ENCODE results near the gene GAREM1. TPM values are rescaled to one million over a fixed set of nuclear protein-coding genes. Genes with fewer than 3 reads are reported as not detected.

GAREM1 gene
- total and polyA plus RNA-seq, 4 donors: 1.5 to 7.5 (median 2.0) TPM

DNA sequence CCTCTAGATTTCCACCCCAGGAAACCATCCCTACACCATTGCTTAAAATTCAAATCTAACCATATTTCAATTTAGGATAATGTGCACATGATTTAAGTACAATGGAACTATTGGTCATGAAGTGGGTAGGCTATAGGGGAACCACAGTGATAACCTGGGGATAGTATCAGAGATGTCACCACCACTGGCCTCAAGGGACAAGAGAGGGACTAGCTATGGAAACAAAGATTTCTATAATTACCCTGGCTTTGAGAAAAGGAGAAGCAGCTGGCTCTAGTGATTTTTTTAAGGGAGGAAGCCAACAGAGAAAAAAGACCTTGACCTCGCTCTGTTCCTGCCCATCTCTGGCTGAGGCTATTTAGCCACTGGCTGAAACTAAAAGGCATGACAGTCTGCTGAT is 148.9 kb downstream of the GAREM1 start:
- TF ChIP-seq YY1 (IDR thresholded peaks at IDR 0.05): no peak
- TF ChIP-seq, protein P1, sequence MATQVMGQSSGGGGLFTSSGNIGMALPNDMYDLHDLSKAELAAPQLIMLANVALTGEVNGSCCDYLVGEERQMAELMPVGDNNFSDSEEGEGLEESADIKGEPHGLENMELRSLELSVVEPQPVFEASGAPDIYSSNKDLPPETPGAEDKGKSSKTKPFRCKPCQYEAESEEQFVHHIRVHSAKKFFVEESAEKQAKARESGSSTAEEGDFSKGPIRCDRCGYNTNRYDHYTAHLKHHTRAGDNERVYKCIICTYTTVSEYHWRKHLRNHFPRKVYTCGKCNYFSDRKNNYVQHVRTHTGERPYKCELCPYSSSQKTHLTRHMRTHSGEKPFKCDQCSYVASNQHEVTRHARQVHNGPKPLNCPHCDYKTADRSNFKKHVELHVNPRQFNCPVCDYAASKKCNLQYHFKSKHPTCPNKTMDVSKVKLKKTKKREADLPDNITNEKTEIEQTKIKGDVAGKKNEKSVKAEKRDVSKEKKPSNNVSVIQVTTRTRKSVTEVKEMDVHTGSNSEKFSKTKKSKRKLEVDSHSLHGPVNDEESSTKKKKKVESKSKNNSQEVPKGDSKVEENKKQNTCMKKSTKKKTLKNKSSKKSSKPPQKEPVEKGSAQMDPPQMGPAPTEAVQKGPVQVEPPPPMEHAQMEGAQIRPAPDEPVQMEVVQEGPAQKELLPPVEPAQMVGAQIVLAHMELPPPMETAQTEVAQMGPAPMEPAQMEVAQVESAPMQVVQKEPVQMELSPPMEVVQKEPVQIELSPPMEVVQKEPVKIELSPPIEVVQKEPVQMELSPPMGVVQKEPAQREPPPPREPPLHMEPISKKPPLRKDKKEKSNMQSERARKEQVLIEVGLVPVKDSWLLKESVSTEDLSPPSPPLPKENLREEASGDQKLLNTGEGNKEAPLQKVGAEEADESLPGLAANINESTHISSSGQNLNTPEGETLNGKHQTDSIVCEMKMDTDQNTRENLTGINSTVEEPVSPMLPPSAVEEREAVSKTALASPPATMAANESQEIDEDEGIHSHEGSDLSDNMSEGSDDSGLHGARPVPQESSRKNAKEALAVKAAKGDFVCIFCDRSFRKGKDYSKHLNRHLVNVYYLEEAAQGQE (IDR thresholded peaks at IDR 0.05): no peak
- no peak for TF ChIP-seq HNF4A (conservative IDR thresholded peaks at IDR 0.05)
- TF ChIP-seq TAF1 (conservative IDR thresholded peaks at IDR 0.05): no peak
- TF ChIP-seq, protein P2, sequence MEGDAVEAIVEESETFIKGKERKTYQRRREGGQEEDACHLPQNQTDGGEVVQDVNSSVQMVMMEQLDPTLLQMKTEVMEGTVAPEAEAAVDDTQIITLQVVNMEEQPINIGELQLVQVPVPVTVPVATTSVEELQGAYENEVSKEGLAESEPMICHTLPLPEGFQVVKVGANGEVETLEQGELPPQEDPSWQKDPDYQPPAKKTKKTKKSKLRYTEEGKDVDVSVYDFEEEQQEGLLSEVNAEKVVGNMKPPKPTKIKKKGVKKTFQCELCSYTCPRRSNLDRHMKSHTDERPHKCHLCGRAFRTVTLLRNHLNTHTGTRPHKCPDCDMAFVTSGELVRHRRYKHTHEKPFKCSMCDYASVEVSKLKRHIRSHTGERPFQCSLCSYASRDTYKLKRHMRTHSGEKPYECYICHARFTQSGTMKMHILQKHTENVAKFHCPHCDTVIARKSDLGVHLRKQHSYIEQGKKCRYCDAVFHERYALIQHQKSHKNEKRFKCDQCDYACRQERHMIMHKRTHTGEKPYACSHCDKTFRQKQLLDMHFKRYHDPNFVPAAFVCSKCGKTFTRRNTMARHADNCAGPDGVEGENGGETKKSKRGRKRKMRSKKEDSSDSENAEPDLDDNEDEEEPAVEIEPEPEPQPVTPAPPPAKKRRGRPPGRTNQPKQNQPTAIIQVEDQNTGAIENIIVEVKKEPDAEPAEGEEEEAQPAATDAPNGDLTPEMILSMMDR (IDR thresholded peaks at IDR 0.05; ENCODE audit: low read depth, low read length, missing input control): no peak
- no peak for TF ChIP-seq GABPA (IDR thresholded peaks at IDR 0.05 in 1 of 2, conservative IDR thresholded peaks at IDR 0.05 in 1 of 2)
- TF ChIP-seq, protein P3, sequence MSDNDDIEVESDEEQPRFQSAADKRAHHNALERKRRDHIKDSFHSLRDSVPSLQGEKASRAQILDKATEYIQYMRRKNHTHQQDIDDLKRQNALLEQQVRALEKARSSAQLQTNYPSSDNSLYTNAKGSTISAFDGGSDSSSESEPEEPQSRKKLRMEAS (IDR thresholded peaks at IDR 0.05): no peak
- no peak for TF ChIP-seq JUND (IDR thresholded peaks at IDR 0.05)
- no peak for TF ChIP-seq EGR1 (IDR thresholded peaks at IDR 0.05; ENCODE audit: low read depth in 2 of 2)
- TF ChIP-seq HNF4G (IDR thresholded peaks at IDR 0.05): no peak
- no peak for TF ChIP-seq FOXA2 (IDR thresholded peaks at IDR 0.05)
- TF ChIP-seq NR2F2 (IDR thresholded peaks at IDR 0.05): no peak
- no peak for TF ChIP-seq RXRA (IDR thresholded peaks at IDR 0.05)
- TF ChIP-seq, protein P4, sequence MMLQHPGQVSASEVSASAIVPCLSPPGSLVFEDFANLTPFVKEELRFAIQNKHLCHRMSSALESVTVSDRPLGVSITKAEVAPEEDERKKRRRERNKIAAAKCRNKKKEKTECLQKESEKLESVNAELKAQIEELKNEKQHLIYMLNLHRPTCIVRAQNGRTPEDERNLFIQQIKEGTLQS (IDR thresholded peaks at IDR 0.05): no peak
- no peak overlapping the region for H3K4me3 ChIP-seq (ENCODE audit: low read depth in 1 of 3, low read length in 3 of 3)
- DNase-seq (ENCODE audit: low spot score): no peak
- H3K9ac ChIP-seq (ENCODE audit: low read depth in 1 of 2, low read length in 2 of 2): no peak overlapping the region
- H3K27ac ChIP-seq (ENCODE audit: low read depth in 1 of 2, low read length in 2 of 2): no peak overlapping the region
- H3K36me3 ChIP-seq (ENCODE audit: control insufficient read depth in 4 of 4, insufficient read depth in 3 of 4, low read depth in 1 of 4, low read length in 3 of 4): no peaks in the 10 kb centered on the region
- peaks cover 2 to 13% (median 9%) of the 10 kb centered on the region in 4 donors for H3K4me1 ChIP-seq (ENCODE audit: control insufficient read depth in 4 of 4, insufficient read depth in 4 of 4, low read length in 3 of 4)
- no peaks in the 10 kb centered on the region for H3K27me3 ChIP-seq (ENCODE audit: control insufficient read depth in 4 of 4, insufficient read depth in 4 of 4, low read length in 3 of 4)
- H3K9me3 ChIP-seq (ENCODE audit: control insufficient read depth in 4 of 4, low read length in 3 of 4): no peaks in the 10 kb centered on the region
- WGBS: 94% methylated on average over 1 of the region's 1 CpG

DNA sequence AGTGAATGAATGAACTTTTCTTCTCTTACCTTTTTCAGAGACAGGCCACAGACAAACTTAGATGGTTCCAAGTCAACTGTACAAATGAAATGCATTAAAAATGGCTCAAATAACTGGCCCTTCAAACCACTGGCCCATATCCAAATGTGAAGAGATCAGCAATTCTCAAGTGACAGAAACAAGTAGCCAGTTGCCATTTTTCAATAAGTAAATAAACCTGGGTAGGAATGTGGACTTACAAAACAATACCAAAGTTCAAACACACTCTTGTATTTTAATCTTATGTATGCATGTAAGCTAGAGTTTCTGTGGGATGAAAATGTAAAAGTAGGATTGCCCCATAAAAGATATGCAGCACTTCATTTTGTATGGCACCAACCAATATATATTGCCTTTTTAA is 151.6 kb downstream of the GAREM1 start:
- Histone ChIP-seq H3K36me3 (ENCODE audit: control insufficient read depth in 4 of 4, insufficient read depth in 3 of 4, low read depth in 1 of 4, low read length in 3 of 4) (no peaks in the 10 kb centered on the region), H3K4me3 (ENCODE audit: low read depth in 1 of 3, low read length in 3 of 3) (no peak overlapping the region), H3K4me1 (ENCODE audit: control insufficient read depth in 4 of 4, insufficient read depth in 4 of 4, low read length in 3 of 4) (peaks cover 2 to 11% (median 7%) of the 10 kb centered on the region in 4 donors), H3K9ac (ENCODE audit: low read depth in 1 of 2, low read length in 2 of 2) (no peak overlapping the region), H3K27me3 (ENCODE audit: control insufficient read depth in 4 of 4, insufficient read depth in 4 of 4, low read length in 3 of 4) (no peaks in the 10 kb centered on the region), H3K9me3 (ENCODE audit: control insufficient read depth in 4 of 4, low read length in 3 of 4) (no peaks in the 10 kb centered on the region), H3K27ac (ENCODE audit: low read depth in 1 of 2, low read length in 2 of 2) (no peak overlapping the region)
- peak; percentile 10 for TF ChIP-seq HNF4G (IDR thresholded peaks at IDR 0.05)
- TF ChIP-seq JUND (IDR thresholded peaks at IDR 0.05): peak in 1 of 2 donors; percentile 14
- TF ChIP-seq HNF4A (conservative IDR thresholded peaks at IDR 0.05): peak; percentile 76 to 79
- peak; percentile 12 for TF ChIP-seq FOXA2 (IDR thresholded peaks at IDR 0.05)
- TF ChIP-seq SP1 (IDR thresholded peaks at IDR 0.05): peak; percentile 25
- TF ChIP-seq, protein P1 (IDR thresholded peaks at IDR 0.05): no peak
- no peak for TF ChIP-seq GABPA (IDR thresholded peaks at IDR 0.05 in 1 of 2, conservative IDR thresholded peaks at IDR 0.05 in 1 of 2)
- TF ChIP-seq, protein P4 (IDR thresholded peaks at IDR 0.05): no peak
- TF ChIP-seq YY1 (IDR thresholded peaks at IDR 0.05): peak; percentile 19
- no peak for DNase-seq (ENCODE audit: low spot score)
